K562 (cell line): Measurements from ENCODE around the gene HOXB13.

Experiments used
- CTCF ChIP-seq, 3 experiments: IDR thresholded peaks in 2 of 3; conservative IDR thresholded peaks in 1 of 3; 2 replicates each; pipeline ENCODE4 v1.5.1; 2011 to 2012; ENCODE audit warnings: low read length in 3 of 3, mild to moderate bottlenecking in 3 of 3, control low read depth in 2 of 3, improper control_type of control experiment in 1 of 3, inconsistent platforms in 1 of 3, low read depth in 1 of 3, mixed read lengths in 1 of 3, moderate library complexity in 1 of 3; ENCODE audit not compliant: insufficient read depth in 2 of 3
- MAX ChIP-seq: sonication (generic); formaldehyde crosslinking; IDR thresholded peaks from 2 replicates; pipeline ENCODE4 v1.9.0; 2022; ENCODE audit warnings: mild to moderate bottlenecking, missing genetic modification reagents
- TEAD2 ChIP-seq: fragments of 450-650 bp; IDR thresholded peaks from 2 replicates; pipeline ENCODE4 v1.6.1; 2016; ENCODE audit warnings: missing genetic modification characterization, control low read depth, missing compliant biosample characterization

- TF ChIP-seq TEAD2 (tag) (no peak), MAX (no peak), CTCF (IDR thresholded peaks at IDR 0.05 in 2 of 3, conservative IDR thresholded peaks at IDR 0.05 in 1 of 3; ENCODE audit: insufficient read depth in 2 of 3, low read depth in 1 of 3, low read length in 3 of 3) (no peak)
Observed at GRCh38 chr17:48776602-48777001, 48.1 kb upstream of the HOXB13 start.
